ENCODE data around the gene PNPLA8.
"Not testable (repeated sequence)": the region's sequence is repeated elsewhere in the genome, so short reads cannot be mapped to it uniquely, and the experiment has no call there.

Gene PNPLA8

GRCh38 chr7:108529341-108529740 is 3.4 kb upstream of the PNPLA8 start:
- DNase-seq = no peak

DNA sequence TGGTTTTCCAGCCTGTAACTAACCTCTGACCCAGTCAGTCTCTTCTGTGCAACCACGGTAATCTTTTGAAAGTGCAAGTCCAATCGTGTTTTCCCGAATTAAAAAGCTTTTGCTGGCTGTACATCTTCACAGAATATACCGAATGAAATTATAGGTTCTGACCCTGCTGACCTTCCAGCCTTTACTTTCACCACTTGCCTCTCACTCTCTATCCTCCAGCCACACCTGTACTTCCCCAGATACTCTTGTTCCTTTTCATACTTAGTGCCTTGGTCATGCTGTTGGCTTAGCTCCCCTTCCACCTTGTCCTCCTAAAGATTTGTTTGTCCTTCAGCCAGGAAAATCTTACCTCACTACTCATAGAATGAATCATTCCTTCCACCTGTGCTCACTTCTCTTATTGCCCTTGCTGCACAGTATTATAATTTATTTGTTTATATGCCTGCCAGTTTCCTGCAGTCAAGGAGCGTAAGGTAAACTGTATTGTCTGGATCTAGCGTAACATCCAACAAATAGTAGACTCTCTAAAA is 2.3 kb upstream of the PNPLA8 start:
- DNase-seq = no peak

DNA sequence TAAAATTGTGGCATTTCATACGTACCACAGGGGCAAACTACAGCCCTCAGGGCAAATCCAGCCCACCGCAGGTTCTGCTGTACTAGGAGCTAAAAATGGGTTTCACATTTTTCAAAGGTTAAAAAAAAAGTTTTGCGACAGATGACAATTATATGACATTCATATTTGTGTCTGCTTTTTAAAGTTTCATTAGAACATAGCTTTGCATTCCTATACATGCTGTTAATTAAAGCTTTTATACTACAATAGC is 758 bp upstream of the PNPLA8 start:
- no peak for DNase-seq

DNA sequence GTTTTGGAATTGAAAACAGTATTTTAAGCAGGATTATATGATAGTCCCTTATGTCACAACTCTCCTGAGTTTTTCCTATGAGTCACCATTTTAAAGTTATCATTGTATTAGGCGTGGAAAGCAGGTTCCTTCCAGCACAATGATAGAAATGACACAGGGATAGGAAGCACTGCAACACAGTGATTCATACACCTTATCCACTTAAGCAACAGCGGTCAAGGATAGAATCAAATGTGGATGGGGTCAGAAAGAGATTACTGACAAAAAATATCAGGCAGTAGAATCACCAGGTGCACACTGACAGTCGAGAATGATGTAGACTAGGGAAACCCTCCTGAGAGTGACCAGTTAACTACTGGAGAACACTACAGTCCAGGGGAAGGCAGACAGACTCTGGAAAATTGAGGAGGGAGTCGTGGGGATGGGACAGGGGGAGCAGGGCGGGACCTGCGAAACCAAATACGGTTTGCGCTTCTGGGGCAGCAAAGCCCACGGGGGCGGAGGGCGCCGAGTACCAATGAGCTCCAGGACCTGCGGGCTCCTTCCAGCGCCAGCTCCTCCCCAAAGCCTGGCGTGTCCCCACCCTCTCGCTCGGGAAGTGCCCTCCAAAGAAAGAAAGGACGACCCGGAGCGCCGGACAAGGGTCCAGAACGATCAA is 479 bp downstream of the PNPLA8 start:
- no peak for DNase-seq

- no peak for DNase-seq
These were observed 3.2 kb downstream of the PNPLA8 start for GRCh38 chr7:108522780-108523179.

DNA sequence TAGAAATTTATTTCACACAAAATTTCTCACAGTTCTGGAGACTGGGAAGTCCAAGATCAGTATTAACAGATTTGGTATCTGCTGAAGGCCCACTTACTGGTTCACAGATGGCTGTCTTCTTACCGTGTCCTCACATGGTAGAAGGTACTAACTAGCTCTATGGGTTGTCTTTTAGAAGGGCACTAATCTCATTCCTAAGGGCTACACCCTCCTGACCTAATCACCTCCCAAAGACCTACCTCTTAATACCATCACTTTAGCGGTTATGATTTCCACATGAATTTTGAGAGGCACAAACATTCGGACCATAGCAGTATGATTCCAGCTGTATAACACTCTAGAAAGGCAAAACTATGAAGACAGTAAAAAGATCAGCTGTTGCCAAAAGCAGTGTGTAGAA is 8.0 kb downstream of the PNPLA8 start:
- DNase-seq = no peak

GRCh38 chr7:108515630-108516029 is 10.3 kb downstream of the PNPLA8 start:
- DNase-seq = no peak

- DNase-seq = no peak
These were observed 10.9 kb downstream of the PNPLA8 start for GRCh38 chr7:108515013-108515412.

- no peak for DNase-seq
These were observed 14.0 kb downstream of the PNPLA8 start for GRCh38 chr7:108511939-108512338.

DNA sequence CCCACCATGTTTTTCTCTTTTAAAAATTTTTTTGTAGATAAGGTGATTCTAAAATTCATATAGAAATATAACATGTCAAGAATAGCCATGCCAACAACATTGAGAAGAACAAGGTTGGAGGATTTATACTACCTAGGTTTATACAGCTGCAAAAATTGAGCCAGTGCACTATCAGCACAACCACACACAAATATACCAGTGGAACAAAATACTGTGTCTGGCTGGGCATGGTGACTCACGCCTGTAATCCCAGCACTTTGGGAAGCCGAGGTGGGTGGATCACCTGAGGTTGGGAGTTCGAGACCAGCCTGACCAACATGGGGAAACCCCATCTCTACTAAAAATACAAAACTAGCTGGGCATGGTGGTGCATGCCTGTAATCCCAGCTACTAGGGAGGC is 21.4 kb downstream of the PNPLA8 start:
- not testable (repeated sequence) for DNase-seq

- DNase-seq = no peak
These were observed 22.6 kb downstream of the PNPLA8 start for GRCh38 chr7:108503112-108504026.

- no peak for DNase-seq
These were observed 26.4 kb downstream of the PNPLA8 start for GRCh38 chr7:108499566-108499965.

GRCh38 chr7:108498481-108498880 is 27.5 kb downstream of the PNPLA8 start:
- no peak for DNase-seq

GRCh38 chr7:108497082-108497725 is 28.7 kb downstream of the PNPLA8 start:
- DNase-seq = peak; percentile 50

GRCh38 chr7:108492742-108493141 is 33.2 kb downstream of the PNPLA8 start:
- no peak for DNase-seq

DNA sequence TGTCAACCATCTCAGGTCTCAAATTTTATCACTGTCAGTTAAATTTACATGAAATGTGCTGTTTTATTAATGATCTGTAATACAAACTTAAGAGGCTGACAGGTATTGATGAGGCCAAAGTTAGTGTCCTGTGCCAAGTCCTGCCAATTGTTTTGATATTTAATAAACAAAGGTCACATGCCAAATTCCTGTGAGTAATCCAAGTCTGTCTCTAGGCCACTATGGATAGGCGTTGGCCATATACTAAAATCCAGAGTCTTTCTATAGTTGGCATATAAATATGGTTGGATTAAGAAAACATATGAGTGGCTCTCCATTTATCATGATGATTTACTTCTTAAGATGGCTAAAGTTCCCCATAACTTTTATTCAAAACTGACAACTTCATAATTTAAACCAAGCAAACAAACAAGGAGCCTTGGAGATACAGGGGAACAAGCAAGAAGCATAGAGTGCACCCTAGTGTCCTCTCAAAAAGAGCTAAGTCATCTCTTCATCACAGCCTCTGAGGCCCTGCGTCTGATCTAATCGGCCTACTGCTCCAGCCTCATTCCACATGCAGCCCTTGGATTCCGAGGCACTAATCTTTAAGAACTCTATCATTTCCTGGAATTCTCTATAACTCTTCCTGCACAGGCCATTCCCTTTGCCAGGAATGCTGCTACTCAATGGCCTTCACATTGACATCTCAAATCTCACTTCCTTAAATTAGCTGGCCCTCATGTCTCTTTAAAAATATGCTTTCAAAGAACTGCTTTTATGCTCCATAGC is 37.0 kb downstream of the PNPLA8 start:
- no peak for DNase-seq

DNA sequence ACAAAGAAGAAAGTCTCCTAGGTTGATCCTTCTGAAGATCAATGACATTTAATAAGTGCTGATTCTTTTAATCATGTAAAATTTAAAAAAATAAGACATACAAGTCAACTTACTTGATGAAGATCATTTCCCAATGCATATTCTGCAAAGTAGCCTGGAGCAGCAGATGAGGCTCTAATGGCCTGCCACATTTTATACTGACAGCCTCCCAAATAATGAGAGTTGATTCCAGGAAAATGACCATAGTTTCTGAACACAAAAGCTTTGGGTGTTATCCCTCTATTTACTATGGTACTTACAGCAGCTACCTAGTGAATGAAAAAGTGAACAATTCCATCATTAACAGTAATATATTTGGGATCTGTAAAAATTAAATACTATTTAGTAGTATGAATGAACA is 38.3 kb downstream of the PNPLA8 start:
- DNase-seq = no peak

DNA sequence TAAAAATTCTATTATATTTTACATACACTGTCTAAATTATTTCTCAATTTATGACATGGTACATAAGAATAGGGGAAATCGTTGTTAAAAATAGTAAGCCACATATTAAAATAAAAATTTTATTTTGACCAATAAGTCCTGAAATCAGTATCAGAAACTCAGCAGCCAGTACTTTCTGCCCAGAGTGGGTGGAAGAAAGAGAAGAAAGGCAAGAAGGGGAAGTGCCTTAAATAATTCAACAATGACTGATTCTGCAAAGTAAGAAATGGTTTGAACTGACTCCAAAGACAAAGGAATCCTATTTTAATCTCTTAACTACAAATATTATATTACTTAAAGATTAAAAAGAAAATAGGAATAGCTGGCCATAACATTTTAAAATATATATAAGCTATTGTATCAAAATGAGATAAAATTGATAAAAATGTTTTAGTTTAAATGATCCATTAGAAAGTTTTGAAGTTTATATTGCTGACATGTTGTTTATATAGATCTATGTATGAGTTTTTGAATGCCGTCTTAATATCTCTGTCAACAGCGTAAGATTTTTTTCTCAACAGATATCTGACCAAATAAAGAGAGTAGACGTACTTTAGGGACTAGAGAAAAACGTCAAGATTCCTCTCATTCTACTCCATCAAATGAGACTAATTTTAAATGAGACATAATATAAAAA is 39.5 kb downstream of the PNPLA8 start:
- no peak for DNase-seq

DNA sequence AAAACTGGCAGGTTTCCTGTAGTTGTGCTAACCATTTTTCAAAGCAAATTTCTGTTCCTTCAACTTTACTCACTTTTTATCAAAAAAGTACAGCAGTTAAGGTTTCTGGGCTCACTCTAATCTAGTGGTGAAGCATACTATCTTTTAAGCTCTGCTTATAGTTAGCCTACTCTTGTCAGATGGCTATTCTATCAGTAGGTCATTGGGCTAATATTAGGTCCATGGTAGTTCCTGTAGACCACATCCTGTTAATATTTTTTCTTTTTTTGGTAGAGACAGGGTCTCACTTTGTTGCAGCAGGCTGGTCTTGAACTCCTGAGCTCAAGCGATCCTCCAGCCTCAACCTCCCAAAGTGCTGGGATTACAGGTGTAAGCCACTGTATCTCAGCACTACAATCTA is 41.8 kb downstream of the PNPLA8 start:
- no peak for DNase-seq

DNA sequence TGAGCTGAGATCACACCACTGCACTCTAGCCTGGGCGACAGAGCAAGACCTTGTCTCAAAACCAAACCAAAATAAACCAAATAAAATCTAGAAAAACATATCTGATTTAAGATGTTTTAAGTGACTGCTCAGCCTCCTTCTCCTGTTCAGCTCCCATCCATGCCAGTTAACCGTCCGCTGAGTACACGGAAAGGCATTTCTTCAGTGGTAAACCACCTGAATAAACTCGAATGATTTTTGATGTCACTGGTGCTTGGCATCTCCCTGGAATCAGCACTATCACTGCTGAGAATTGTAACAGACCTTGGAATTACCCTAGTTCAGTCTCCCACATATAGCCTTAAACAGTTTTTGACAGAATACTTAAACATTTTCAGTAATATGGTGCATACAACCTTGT is 45.6 kb downstream of the PNPLA8 start:
- DNase-seq = no peak

GRCh38 chr7:108479751-108480150 is 46.2 kb downstream of the PNPLA8 start:
- DNase-seq = no peak

GRCh38 chr7:108479118-108479517 is 46.8 kb downstream of the PNPLA8 start:
- no peak for DNase-seq

GRCh38 chr7:108468246-108468645 is 57.7 kb downstream of the PNPLA8 start:
- no peak for DNase-seq
